GM18858 (cell line): ENCODE results near the gene PTPRN2.
"Not testable (repeated sequence)": the region's sequence is repeated elsewhere in the genome, so short reads cannot be mapped to it uniquely, and the experiment has no call there.

Experiments
- ATAC-seq: cut with Tn5 transposase; IDR thresholded peaks from one replicate; pipeline ENCODE4 v1.9.1; 2021; ENCODE audit not compliant: unreplicated experiment

The PTPRN2 gene

DNA sequence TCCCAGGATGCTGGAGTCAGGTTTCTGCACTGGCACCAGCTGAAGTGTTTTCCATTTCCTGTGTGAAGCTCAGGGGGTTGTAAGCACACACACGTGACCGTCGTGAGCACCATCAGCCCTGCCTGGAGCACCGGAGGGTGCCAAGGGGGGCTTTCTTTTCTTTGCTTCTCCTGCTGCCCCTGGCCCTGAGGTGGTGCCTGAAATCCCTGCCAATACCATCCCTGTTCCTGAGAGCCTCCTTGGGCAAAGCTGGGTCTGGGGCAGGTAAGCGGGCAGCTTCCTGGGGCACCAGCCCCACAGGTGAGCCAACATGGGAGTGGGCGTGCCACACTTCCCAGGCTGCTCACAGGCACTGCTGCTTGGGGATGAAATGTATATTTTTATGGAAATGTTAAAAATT, 657.2 kb downstream of the PTPRN2 start:
- no peak for ATAC-seq

GRCh38 chr7:157929671-157930070, 658.0 kb downstream of the PTPRN2 start:
- no peak for ATAC-seq

GRCh38 chr7:157928808-157929425, 658.7 kb downstream of the PTPRN2 start:
- ATAC-seq: no peak

DNA sequence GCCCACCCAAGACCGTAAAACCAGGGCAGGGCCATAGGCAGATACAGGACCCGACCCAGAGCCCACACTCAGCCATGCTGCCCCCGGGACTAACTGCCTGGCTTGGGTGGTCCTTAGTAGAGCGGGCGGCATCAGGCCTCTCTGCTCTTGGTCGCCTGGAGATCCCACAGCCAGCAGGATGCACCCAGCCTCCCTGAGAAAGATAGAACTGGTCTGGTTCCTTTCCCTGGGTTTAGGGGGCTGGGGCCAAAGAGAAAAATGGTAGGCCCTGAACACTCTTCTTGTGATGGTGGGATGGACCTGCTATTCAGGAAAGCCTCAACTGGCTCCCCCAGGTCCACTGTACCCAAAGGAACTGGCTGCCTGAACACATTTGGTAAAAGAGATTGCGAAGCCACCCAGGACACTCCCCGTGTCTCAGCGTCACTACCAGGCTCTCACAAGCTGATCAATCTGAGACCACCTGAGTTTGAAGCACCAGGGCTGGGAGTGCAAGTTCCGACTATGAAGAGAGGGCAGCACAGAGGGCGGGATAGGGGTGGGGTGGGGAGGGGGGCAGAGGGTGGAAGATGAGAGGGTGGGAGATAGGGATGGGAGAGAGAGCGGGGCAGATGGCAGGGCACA, 659.3 kb downstream of the PTPRN2 start:
- no peak for ATAC-seq

GRCh38 chr7:157927313-157927925, 660.2 kb downstream of the PTPRN2 start:
- no peak for ATAC-seq

- no peak for ATAC-seq
These were observed 661.0 kb downstream of the PTPRN2 start for GRCh38 chr7:157926521-157927150.

DNA sequence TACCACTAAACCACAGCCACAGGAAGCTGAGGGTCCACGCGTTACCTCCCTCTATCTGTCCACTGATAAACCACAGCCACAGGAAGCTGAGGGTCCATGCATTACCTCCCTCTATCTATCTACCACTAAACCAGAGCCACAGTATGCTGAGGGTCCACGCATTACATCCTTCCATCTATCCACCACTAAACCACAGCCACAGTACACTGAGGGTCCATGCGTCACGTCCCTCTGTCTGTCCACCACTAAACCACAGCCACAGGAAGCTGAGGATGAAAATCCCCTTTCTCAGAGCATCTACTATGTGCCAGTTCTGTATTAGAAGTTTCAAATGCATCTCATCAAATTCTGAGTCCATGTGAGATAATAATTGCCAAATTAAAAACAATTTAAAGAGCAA, 661.5 kb downstream of the PTPRN2 start:
- no peak for ATAC-seq

GRCh38 chr7:157925383-157925875, 662.2 kb downstream of the PTPRN2 start:
- no peak for ATAC-seq

- ATAC-seq: no peak
These were observed 663.6 kb downstream of the PTPRN2 start for GRCh38 chr7:157923903-157924630.

DNA sequence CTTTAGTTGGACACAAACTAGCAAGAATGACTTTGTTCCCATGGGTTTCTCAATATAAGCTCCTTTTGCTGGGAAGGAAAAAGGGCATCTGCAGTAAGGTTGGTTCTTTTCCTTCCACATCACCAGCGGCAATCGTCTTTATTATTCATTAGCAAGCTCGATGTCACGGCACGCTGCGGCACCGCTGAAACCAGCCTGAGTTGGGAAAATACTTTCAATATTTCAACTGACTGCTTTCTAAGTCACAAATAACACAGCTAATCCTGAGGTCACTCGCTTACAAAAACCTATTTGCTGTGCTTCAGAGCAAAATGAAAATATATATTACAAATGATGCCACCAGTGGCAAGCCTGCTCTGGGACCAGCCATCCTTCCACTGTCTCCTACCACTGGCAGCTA, 665.0 kb downstream of the PTPRN2 start:
- ATAC-seq: no peak

DNA sequence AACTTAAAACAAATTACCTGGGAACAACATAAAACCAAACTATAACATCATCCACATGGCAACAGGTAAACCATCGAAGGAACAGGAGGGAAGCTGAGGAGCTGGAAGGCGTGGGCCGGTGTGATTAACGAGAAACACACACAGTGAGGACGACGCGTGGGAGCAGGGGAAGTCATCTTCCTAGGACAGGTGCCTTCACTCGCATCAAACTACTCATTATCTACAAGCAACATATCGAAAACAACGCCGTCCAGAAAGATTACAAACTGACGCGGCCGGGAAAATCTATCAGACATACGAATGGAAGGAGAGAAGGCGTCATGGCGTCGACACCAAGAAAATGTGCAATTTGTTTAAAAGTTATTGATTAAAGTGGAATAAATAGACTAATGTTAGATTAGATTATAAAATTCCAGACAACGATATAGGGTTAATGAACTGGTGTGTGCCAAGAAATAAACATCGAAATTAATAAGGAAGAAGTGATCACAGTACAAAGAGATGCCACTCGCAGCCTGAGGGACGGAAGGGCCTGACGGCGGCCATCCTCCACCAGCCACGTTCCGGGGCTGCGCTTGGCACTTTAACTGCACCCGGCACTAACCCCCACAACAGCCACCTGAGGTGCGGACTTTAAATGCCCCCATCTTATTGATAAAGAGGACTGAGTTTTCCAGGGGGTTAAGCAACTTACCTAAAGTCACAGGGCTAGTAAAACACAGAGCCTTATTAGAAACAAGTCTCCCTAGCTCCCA, 669.1 kb downstream of the PTPRN2 start:
- ATAC-seq: no peak

DNA sequence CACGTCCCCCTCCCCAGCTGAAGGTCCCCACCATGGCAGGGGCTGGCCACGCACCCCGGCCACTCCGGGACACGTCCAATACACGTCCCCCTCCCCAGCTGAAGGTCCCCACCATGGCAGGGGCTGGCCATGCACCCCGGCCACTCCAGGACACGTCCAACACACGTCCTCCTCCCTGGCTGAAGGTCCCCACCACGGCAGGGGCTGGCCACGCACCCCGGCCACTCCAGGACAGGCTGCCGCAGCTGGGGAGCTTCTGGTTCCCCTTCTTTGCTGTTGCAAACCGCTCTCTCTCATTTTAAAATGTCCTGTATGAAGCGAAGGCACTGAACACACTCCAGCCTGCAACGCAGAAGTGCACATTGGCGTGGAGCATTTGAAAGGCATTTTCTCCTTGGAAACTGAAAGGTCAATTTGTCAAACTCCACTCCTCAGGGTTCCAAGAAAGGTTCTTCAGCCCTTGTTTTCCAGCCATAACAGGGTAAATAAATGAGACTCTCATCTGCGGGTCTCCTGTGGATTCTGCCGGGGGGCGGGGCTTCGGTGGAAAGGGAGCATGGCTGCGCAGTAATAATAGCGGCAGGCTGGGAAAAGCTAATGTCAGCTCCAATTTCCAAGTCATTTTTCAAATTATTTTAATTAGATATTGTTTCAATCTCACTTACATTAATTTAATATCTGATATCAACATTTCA, 670.5 kb downstream of the PTPRN2 start:
- ATAC-seq: no peak

DNA sequence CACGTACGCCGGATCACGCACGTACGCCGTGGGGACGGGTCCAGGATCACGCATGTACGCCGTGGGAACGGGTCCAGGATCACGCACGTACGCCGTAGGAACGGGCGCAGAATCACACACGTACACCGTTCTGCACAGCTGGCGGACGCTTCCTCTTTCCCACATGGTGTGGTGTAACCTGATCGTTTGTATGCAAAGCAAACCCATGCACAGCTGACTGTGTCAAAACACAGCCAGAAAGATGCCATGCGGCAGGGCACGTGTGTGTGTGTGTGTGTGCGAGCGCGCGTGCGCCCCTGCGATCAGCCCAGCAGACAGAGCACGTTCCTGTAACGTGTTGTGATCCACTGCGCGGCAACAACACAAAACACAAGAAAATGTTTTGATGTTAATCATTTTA, 677.2 kb downstream of the PTPRN2 start:
- ATAC-seq: no peak

DNA sequence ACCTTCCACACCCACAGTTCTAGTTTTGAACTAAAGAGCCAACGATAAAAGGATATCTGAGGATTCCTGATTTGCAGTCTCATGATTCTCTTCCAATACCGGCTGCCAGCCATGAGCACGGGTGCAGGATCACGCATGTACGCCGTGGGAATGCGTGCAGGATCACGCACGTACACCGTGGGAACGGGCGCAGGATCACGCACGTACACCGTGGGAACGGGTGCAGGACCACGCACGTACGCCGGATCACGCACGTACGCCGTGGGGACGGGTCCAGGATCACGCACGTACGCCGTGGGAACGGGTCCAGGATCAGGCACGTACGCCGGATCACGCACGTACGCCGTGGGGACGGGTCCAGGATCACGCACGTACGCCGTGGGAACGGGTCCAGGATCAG, 677.6 kb downstream of the PTPRN2 start:
- ATAC-seq: not testable (repeated sequence)

DNA sequence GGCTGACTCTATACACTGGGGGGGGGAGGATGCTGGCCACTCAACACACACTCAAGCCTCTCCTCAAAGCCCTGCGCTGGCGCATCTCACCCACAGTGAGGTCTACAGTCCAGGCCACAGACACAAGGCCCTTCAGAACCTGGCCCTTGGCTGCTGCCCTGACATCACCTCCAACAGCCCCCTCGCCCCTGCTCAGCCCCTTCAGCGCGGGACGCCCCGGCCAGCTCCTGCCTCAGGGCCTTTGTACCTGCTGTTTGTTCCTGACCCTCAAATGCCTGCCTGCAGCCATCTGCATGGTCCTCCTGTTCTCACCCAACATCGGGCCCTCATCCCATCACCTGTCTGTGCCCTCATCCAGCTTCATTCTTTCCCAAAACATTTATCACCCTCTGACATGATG, 678.3 kb downstream of the PTPRN2 start:
- ATAC-seq: no peak

DNA sequence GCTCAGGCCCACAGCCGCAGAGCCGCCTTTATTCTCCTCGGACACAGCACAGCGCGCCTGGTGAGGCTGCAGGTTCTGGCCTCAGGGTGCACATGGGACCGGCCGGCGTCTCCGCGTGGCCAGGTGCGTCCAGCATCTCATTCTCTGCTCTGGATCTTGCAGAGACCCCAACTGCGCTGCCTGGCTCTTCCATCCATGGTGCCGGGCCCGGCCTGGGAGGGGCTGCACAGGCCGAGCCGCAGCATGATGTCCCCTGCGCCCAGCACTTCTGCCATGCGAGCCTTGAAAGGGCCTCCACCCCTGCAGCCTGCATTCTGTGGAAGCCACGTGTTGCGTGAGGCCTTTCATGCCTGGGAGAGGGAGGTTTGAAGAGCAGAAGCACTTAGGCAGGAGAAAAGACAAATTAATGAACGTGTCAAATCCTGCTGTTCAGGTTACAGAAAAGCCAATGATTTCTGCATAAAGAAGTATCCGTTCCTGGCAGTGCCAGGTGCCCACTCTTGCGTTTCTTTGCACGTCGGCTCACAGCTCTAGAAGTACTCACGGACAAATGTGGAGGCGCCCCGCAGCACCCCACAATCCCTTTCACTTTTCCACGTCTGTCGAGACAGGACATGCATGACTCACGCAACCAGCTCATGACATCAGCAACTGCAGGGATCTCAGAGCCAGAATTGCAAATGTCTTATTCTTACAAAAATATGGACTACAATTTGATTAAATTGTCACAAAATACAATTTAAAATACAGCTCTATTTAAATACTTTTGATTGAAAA, 679.4 kb downstream of the PTPRN2 start:
- ATAC-seq: no peak

- ATAC-seq: no peak
These were observed 680.5 kb downstream of the PTPRN2 start for GRCh38 chr7:157907091-157907490.

DNA sequence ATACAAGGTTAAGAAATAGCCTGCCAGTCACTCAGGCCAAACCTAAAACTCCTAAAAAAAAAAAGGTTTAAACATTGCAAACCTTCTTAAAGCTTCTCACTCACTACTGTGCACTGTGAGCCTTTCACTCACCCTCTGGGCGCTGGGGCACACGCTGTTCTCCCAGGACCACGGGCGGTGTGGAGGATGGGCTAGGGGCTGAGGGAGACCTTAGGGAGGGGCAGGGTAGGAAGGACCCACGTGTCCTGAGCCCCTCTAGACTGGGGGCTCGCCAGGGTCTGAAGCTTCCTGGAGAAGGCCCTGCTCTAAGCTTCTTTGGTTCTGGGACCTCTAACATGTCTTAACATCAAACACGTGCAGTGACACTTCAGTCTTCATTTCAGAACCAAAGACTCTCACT, 681.0 kb downstream of the PTPRN2 start:
- no peak for ATAC-seq
